SK-N-SH (cell line): ENCODE measurements around the gene MST1R.

Experiments used
- POLR2AphosphoS5 ChIP-seq: IDR thresholded peaks from 2 replicates; pipeline ENCODE4 v1.6.1; 2012; ENCODE audit warnings: low read depth, low read length
- TF ChIP-seq, protein P1 (sequence below): fragments of 150-350 bp; IDR thresholded peaks from 2 replicates; pipeline ENCODE4 v1.6.1; 2017; ENCODE audit warnings: antibody characterized with exemption, low read length, low read depth, borderline replicate concordance
- TF ChIP-seq, protein P2 (sequence below): fragments of 200-600 bp; sonication (generic); IDR thresholded peaks from 2 replicates; pipeline ENCODE4 v1.6.1; 2017; ENCODE audit warnings: antibody characterized with exemption, mild to moderate bottlenecking, moderate library complexity

DNA sequence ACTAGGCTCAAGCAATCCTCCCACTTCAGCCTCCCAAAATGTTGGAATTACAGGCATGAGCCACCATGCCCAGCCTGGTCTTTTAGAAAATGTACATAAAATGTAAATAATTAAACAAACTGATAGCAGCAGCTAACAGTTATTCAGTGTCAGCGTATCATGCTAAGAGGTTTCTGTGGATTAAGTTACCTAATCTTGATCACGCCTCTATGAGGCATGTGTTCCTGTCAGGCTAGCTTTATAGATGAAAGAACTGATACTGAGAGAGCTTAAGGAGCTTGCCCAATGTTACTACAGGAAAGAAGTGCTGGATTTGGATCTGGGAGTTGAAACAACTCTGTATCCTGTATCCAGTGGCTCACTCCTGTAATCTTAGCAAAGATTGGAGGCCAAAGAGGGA, 11.2 kb upstream of the MST1R start:
- TF ChIP-seq, protein P1, sequence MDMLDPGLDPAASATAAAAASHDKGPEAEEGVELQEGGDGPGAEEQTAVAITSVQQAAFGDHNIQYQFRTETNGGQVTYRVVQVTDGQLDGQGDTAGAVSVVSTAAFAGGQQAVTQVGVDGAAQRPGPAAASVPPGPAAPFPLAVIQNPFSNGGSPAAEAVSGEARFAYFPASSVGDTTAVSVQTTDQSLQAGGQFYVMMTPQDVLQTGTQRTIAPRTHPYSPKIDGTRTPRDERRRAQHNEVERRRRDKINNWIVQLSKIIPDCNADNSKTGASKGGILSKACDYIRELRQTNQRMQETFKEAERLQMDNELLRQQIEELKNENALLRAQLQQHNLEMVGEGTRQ = no peak
- TF ChIP-seq, protein P2, sequence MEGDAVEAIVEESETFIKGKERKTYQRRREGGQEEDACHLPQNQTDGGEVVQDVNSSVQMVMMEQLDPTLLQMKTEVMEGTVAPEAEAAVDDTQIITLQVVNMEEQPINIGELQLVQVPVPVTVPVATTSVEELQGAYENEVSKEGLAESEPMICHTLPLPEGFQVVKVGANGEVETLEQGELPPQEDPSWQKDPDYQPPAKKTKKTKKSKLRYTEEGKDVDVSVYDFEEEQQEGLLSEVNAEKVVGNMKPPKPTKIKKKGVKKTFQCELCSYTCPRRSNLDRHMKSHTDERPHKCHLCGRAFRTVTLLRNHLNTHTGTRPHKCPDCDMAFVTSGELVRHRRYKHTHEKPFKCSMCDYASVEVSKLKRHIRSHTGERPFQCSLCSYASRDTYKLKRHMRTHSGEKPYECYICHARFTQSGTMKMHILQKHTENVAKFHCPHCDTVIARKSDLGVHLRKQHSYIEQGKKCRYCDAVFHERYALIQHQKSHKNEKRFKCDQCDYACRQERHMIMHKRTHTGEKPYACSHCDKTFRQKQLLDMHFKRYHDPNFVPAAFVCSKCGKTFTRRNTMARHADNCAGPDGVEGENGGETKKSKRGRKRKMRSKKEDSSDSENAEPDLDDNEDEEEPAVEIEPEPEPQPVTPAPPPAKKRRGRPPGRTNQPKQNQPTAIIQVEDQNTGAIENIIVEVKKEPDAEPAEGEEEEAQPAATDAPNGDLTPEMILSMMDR = no peak
- TF ChIP-seq POLR2AphosphoS5 = no peak
